ENCODE measurements around the gene UROC1. TPM values are rescaled to one million over a fixed set of nuclear protein-coding genes. Genes with fewer than 3 reads are reported as not detected.

The UROC1 gene
- total and polyA plus RNA-seq, 2 of the 13 experiments (the other 11 are each of a cell fraction or from before 2014, with no cell fraction given): 0.71 to 1.3 TPM

DNA sequence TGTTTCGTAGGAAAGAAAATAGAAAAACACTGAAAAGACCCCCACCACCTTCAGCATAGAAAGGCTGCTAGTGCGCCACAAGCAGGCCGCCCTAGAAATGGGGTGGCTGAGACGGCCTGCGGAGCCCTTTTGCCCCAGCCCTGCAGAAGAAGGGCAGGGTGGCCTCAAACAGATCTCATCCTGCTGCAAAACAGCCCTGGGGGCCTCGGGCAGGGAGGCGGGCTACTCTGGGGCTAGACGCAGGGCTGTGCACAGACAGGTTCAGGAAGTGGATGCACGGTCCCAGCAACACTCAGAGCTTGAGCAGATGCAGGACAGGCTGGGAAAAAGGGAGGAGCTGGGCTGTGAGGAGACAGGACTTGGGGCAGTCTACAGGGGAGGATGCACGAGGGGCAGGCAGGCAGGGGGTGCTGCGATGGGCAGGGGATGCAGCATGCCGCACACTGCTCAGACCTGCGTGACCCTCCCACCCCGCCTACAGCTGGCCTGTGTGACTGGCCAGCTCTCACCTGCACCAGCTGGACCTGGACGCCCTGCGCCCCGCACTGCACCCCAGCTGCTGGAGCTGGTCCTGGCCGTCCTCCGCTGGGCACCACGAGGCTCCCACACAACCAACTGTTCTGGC is 76.2 kb downstream of the UROC1 start:
- POLR2A ChIA-PET: no interaction called here
- no peak for ATAC-seq
- CTCF ChIA-PET (ENCODE audit: low intra/inter-chr PET ratio, low total read pairs): no interaction called here
- peaks cover 11 to 43% of the 10 kb centered on the region in 2 experiments; a peak in 4 of 5 replicates for H3K36me3 ChIP-seq (replicated peaks in 1 of 2; ENCODE audit: control insufficient read depth in 1 of 2, insufficient read depth in 2 of 2, low read length in 2 of 2)
- DNase-seq (ENCODE audit: low spot score): no peak
- in situ Hi-C loops (cut with HindIII; ENCODE audit: extremely low pct_ligation_motif_present, low pct_unique_long_range_greater_than_20kb): no loop called here
- H4K20me1 ChIP-seq (ENCODE audit: insufficient read depth, low read length): no peaks in the 10 kb centered on the region
- H3K4me1 ChIP-seq (ENCODE audit: insufficient read depth, low read length): peaks cover 10% of the 10 kb centered on the region
- no peak overlapping the region for H3K9ac ChIP-seq (ENCODE audit: insufficient read depth, low read depth, low read length)
- no peak for TF ChIP-seq HMG20B (CRISPR knock-in tag; conservative IDR thresholded peaks at IDR 0.05)
- TF ChIP-seq ZNF230 (CRISPR knock-in tag; IDR thresholded peaks at IDR 0.05): no peak
- TF ChIP-seq ZKSCAN5 (CRISPR knock-in tag; IDR thresholded peaks at IDR 0.05): no peak
- TF ChIP-seq, protein P1, sequence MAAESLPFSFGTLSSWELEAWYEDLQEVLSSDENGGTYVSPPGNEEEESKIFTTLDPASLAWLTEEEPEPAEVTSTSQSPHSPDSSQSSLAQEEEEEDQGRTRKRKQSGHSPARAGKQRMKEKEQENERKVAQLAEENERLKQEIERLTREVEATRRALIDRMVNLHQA (CRISPR knock-in tag; IDR thresholded peaks at IDR 0.05): no peak
- no peak overlapping the region for H3K4me2 ChIP-seq (ENCODE audit: low read depth, low read length)
- no peaks in the 10 kb centered on the region for H3K27me3 ChIP-seq (ENCODE audit: control insufficient read depth in 1 of 2, insufficient read depth in 2 of 2, low read length in 2 of 2)
- WGBS (ENCODE audit: low lambda C conversion rate): 95% methylated on average over 14 of the region's 20 CpGs
- H3K27ac ChIP-seq (ENCODE audit: extremely low read length, insufficient read depth, low read length): no peak overlapping the region
- BruUV-seq (replicated peaks): no TSS peak
- H3K79me2 ChIP-seq (ENCODE audit: insufficient read depth, low read length): no peaks in the 10 kb centered on the region
- no peak overlapping the region for H2AFZ ChIP-seq (ENCODE audit: low read length)
- H3K4me3 ChIP-seq (replicated peaks in 1 of 3; ENCODE audit: insufficient read depth in 1 of 3, low read depth in 2 of 3, low read length in 3 of 3): no peak overlapping the region
- no peak for FAIRE-seq
- no peaks in the 10 kb centered on the region for H3K9me3 ChIP-seq (ENCODE audit: low read length)
- intact Hi-C loops (cut with micrococcal nuclease; ENCODE audit: unreplicated experiment): no loop called here

DNA sequence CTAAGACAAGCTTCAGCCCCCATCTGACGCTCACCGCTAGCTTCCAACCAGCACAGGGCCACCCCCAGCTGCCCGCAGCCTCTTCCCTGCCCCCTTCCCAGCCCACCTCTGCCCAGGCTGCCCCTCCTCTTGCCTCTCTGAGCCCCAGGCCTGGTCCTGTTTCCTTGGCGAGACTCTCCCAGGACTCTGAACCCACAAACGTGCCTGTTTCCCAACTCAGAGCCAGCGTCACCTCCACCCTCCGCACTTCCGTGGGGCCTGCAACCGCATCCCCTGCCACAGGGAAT is 76.9 kb downstream of the UROC1 start:
- Histone ChIP-seq H3K9me3 (ENCODE audit: low read length) (no peaks in the 10 kb centered on the region), H3K27ac (ENCODE audit: extremely low read length, insufficient read depth, low read length) (no peak overlapping the region), H2AFZ (ENCODE audit: low read length) (no peak overlapping the region), H3K27me3 (ENCODE audit: control insufficient read depth in 1 of 2, insufficient read depth in 2 of 2, low read length in 2 of 2) (no peaks in the 10 kb centered on the region), H3K4me2 (ENCODE audit: low read depth, low read length) (no peak overlapping the region), H3K79me2 (ENCODE audit: insufficient read depth, low read length) (no peaks in the 10 kb centered on the region), H4K20me1 (ENCODE audit: insufficient read depth, low read length) (no peaks in the 10 kb centered on the region), H3K4me3 (replicated peaks in 1 of 3; ENCODE audit: insufficient read depth in 1 of 3, low read depth in 2 of 3, low read length in 3 of 3) (no peak overlapping the region), H3K4me1 (ENCODE audit: insufficient read depth, low read length) (peaks cover 3% of the 10 kb centered on the region), H3K9ac (ENCODE audit: insufficient read depth, low read depth, low read length) (no peak overlapping the region), H3K36me3 (replicated peaks in 1 of 2; ENCODE audit: control insufficient read depth in 1 of 2, insufficient read depth in 2 of 2, low read length in 2 of 2) (peaks cover 11 to 48% of the 10 kb centered on the region in 2 experiments; a peak in 4 of 5 replicates)
- no peak for FAIRE-seq
- no peak for DNase-seq (ENCODE audit: low spot score)
- intact Hi-C loops (cut with micrococcal nuclease; ENCODE audit: unreplicated experiment) (no loop called here), in situ Hi-C loops (cut with HindIII; ENCODE audit: extremely low pct_ligation_motif_present, low pct_unique_long_range_greater_than_20kb) (no loop called here)
- no peak for ATAC-seq
- BruUV-seq (replicated peaks): no TSS peak
- ChIA-PET POLR2A (no interaction called here), CTCF (ENCODE audit: low intra/inter-chr PET ratio, low total read pairs) (no interaction called here)
- 96% methylated on average over 9 of the region's 9 CpGs for WGBS (ENCODE audit: low lambda C conversion rate)
- TF ChIP-seq AKAP8 (CRISPR knock-in tag; IDR thresholded peaks at IDR 0.05) (no peak), KDM1A (CRISPR knock-in tag; IDR thresholded peaks at IDR 0.05) (no peak), REL (CRISPR knock-in tag; conservative IDR thresholded peaks at IDR 0.05) (no peak), NFE2 (CRISPR knock-in tag; IDR thresholded peaks at IDR 0.05) (no peak), RBM22 (optimal IDR thresholded peaks at IDR 0.05; ENCODE audit: low read length) (no peak), KDM2A (CRISPR knock-in tag; IDR thresholded peaks at IDR 0.05; ENCODE audit: borderline replicate concordance, low read depth) (no peak), XBP1 (CRISPR knock-in tag; IDR thresholded peaks at IDR 0.05) (no peak), ZNF501 (CRISPR knock-in tag; IDR thresholded peaks at IDR 0.05) (no peak)
- TF ChIP-seq, protein P2, sequence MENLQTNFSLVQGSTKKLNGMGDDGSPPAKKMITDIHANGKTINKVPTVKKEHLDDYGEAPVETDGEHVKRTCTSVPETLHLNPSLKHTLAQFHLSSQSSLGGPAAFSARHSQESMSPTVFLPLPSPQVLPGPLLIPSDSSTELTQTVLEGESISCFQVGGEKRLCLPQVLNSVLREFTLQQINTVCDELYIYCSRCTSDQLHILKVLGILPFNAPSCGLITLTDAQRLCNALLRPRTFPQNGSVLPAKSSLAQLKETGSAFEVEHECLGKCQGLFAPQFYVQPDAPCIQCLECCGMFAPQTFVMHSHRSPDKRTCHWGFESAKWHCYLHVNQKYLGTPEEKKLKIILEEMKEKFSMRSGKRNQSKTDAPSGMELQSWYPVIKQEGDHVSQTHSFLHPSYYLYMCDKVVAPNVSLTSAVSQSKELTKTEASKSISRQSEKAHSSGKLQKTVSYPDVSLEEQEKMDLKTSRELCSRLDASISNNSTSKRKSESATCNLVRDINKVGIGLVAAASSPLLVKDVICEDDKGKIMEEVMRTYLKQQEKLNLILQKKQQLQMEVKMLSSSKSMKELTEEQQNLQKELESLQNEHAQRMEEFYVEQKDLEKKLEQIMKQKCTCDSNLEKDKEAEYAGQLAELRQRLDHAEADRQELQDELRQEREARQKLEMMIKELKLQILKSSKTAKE (CRISPR knock-in tag; IDR thresholded peaks at IDR 0.05; ENCODE audit: borderline replicate concordance): no peak
- TF ChIP-seq, protein P3, sequence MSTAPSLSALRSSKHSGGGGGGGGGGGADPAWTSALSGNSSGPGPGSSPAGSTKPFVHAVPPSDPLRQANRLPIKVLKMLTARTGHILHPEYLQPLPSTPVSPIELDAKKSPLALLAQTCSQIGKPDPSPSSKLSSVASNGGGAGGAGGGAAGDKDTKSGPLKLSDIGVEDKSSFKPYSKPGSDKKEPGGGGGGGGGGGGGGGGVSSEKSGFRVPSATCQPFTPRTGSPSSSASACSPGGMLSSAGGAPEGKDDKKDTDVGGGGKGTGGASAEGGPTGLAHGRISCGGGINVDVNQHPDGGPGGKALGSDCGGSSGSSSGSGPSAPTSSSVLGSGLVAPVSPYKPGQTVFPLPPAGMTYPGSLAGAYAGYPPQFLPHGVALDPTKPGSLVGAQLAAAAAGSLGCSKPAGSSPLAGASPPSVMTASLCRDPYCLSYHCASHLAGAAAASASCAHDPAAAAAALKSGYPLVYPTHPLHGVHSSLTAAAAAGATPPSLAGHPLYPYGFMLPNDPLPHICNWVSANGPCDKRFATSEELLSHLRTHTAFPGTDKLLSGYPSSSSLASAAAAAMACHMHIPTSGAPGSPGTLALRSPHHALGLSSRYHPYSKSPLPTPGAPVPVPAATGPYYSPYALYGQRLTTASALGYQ (CRISPR knock-in tag; IDR thresholded peaks at IDR 0.05): no peak
- TF ChIP-seq, protein P4, sequence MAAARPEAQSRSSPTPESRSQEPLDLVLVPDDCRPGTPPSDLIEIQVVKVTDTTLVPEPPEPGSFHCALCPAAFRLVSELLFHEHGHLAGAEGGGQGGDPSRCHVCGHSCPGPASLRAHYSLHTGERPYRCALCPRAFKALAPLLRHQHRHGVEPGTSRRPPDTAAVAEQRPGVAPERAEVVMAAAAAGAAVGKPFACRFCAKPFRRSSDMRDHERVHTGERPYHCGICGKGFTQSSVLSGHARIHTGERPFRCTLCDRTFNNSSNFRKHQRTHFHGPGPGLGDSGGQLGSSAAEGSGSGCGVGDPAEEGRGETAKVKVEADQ (CRISPR knock-in tag; IDR thresholded peaks at IDR 0.05; ENCODE audit: borderline replicate concordance): no peak
